WTC11 (cell line): ENCODE data around the gene TRNP1. TPM values are rescaled to one million over a fixed set of nuclear protein-coding genes. Genes with fewer than 3 reads are reported as not detected.
A peak's percentile ranks its signal among the peaks of the same experiment; 100 is the strongest.

Experiments used
- AFF4 ChIP-seq: sonication (generic); formaldehyde crosslinking; IDR thresholded peaks from 2 replicates; pipeline ENCODE4 v1.8.1; 2023; ENCODE audit warnings: mild to moderate bottlenecking, missing genetic modification reagents, borderline replicate concordance
- AR ChIP-seq: fragments of 250-450 bp; sonication (Bioruptor Pico); IDR thresholded peaks from 2 replicates; pipeline ENCODE4 v1.9.0; 2021; ENCODE audit warnings: mild to moderate bottlenecking
- ATF1 ChIP-seq: sonication (generic); formaldehyde crosslinking; IDR thresholded peaks from 2 replicates; pipeline ENCODE4 v1.8.1; 2023; ENCODE audit warnings: mild to moderate bottlenecking, moderate library complexity, missing genetic modification reagents
- CREB1 ChIP-seq: sonication (generic); formaldehyde crosslinking; IDR thresholded peaks from 2 replicates; pipeline ENCODE4 v1.8.0; 2023; ENCODE audit warnings: mild to moderate bottlenecking, missing genetic modification reagents
- ETV6 ChIP-seq: sonication (generic); formaldehyde crosslinking; IDR thresholded peaks from 2 replicates; pipeline ENCODE4 v1.8.1; 2022; ENCODE audit warnings: mild to moderate bottlenecking, missing genetic modification reagents
- FOXK1 ChIP-seq: sonication (generic); formaldehyde crosslinking; IDR thresholded peaks from 2 replicates; pipeline ENCODE4 v1.8.0; 2022; ENCODE audit warnings: mild to moderate bottlenecking, moderate library complexity, missing genetic modification reagents
- FOXP1 ChIP-seq: sonication (generic); formaldehyde crosslinking; IDR thresholded peaks from 2 replicates; pipeline ENCODE4 v1.8.0; 2022; ENCODE audit warnings: missing genetic modification reagents, mild to moderate bottlenecking, moderate library complexity, borderline replicate concordance
- HMGA2 ChIP-seq: fragments of 250-450 bp; sonication (Bioruptor Pico); IDR thresholded peaks from 2 replicates; pipeline ENCODE4 v1.4.0; 2021; ENCODE audit warnings: mild to moderate bottlenecking, moderate library complexity
- IRF2 ChIP-seq: sonication (generic); formaldehyde crosslinking; IDR thresholded peaks from 2 replicates; pipeline ENCODE4 v1.8.0; 2022; ENCODE audit warnings: low read depth, missing genetic modification reagents, borderline replicate concordance
- JAZF1 ChIP-seq: fragments of 250-450 bp; sonication (Bioruptor Pico); IDR thresholded peaks from 2 replicates; pipeline ENCODE4 v1.9.0; 2021; ENCODE audit warnings: moderate library complexity, mild to moderate bottlenecking, inconsistent platforms
- MAX ChIP-seq: sonication (generic); formaldehyde crosslinking; IDR thresholded peaks from 2 replicates; pipeline ENCODE4 v1.8.0; 2022; ENCODE audit warnings: mild to moderate bottlenecking, missing genetic modification reagents
- MXD4 ChIP-seq: fragments of 250-450 bp; sonication (Bioruptor Pico); IDR thresholded peaks from 2 replicates; pipeline ENCODE4 v1.8.0; 2021; ENCODE audit warnings: mild to moderate bottlenecking, moderate library complexity, borderline replicate concordance
- NFYB ChIP-seq: sonication (generic); formaldehyde crosslinking; conservative IDR thresholded peaks from 2 replicates; pipeline ENCODE4 v1.8.0; 2022; ENCODE audit warnings: low read depth, missing genetic modification reagents
- RELA ChIP-seq: sonication (generic); formaldehyde crosslinking; IDR thresholded peaks from 2 replicates; pipeline ENCODE4 v1.8.1; 2022; ENCODE audit warnings: missing genetic modification reagents, mild to moderate bottlenecking, borderline replicate concordance
- SMAD4 ChIP-seq: sonication (generic); formaldehyde crosslinking; IDR thresholded peaks from 2 replicates; pipeline ENCODE4 v1.8.0; 2022; ENCODE audit warnings: mild to moderate bottlenecking, missing genetic modification reagents
- SP1 ChIP-seq: sonication (generic); formaldehyde crosslinking; conservative IDR thresholded peaks from 2 replicates; pipeline ENCODE4 v1.8.1; 2022; ENCODE audit warnings: missing genetic modification reagents
- STAT6 ChIP-seq: sonication (generic); formaldehyde crosslinking; conservative IDR thresholded peaks from 2 replicates; pipeline ENCODE4 v1.8.1; 2023; ENCODE audit warnings: mild to moderate bottlenecking, low read depth, missing genetic modification reagents, moderate library complexity
- ZBTB21 ChIP-seq: sonication (generic); formaldehyde crosslinking; IDR thresholded peaks from 2 replicates; pipeline ENCODE4 v1.8.1; 2023; ENCODE audit warnings: mild to moderate bottlenecking, missing genetic modification reagents, borderline replicate concordance
- ZNF121 ChIP-seq: sonication (generic); formaldehyde crosslinking; IDR thresholded peaks from 2 replicates; pipeline ENCODE4 v1.8.0; 2023; ENCODE audit warnings: missing genetic modification reagents
- ZNF232 ChIP-seq: sonication (generic); formaldehyde crosslinking; IDR thresholded peaks from 2 replicates; pipeline ENCODE4 v1.8.0; 2022; ENCODE audit warnings: mild to moderate bottlenecking, missing genetic modification reagents
- ZNF263 ChIP-seq: sonication (generic); formaldehyde crosslinking; IDR thresholded peaks from 2 replicates; pipeline ENCODE4 v1.8.1; 2022; ENCODE audit warnings: low read depth, mild to moderate bottlenecking, moderate library complexity, missing genetic modification reagents
- total RNA-seq: library from RNA; stranded (reverse); gene quantifications from 3 replicates; pipeline ENCODE4 v1.2.3, GENCODE V29; 2021
- TF ChIP-seq, protein P1 (sequence below): sonication (generic); formaldehyde crosslinking; IDR thresholded peaks from 2 replicates; pipeline ENCODE4 v1.8.1; 2022; ENCODE audit warnings: mild to moderate bottlenecking, moderate library complexity, missing genetic modification reagents
- TF ChIP-seq, protein P2 (sequence below): sonication (generic); formaldehyde crosslinking; IDR thresholded peaks from 2 replicates; pipeline ENCODE4 v1.8.0; 2022; ENCODE audit warnings: mild to moderate bottlenecking, missing genetic modification reagents
- TF ChIP-seq, protein P3 (sequence below): sonication (generic); formaldehyde crosslinking; IDR thresholded peaks from 2 replicates; pipeline ENCODE4 v1.8.0; 2023; ENCODE audit warnings: missing genetic modification reagents

The TRNP1 gene
- total RNA-seq, 1 experiment from 2014 or later: 37.6 TPM

GRCh38 chr1:26993237-26994019, at the start of gene TRNP1 (continued):
- peak; percentile 89 for TF ChIP-seq ZNF121 (CRISPR knock-in tag)
- no peak for TF ChIP-seq MXD4 (CRISPR knock-in tag)
- TF ChIP-seq, protein P1, sequence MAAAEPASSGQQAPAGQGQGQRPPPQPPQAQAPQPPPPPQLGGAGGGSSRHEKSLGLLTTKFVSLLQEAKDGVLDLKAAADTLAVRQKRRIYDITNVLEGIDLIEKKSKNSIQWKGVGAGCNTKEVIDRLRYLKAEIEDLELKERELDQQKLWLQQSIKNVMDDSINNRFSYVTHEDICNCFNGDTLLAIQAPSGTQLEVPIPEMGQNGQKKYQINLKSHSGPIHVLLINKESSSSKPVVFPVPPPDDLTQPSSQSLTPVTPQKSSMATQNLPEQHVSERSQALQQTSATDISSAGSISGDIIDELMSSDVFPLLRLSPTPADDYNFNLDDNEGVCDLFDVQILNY (CRISPR knock-in tag): no peak
- 0 out of 2 replicates have a peak, but pooled peaks have one; percentile 30 for TF ChIP-seq FOXP1
- TF ChIP-seq ETV6: 0 out of 2 replicates have a peak, but pooled peaks have one; percentile 43
- TF ChIP-seq IRF2 (CRISPR knock-in tag): no peak
- peak; percentile 77 for TF ChIP-seq FOXK1 (CRISPR knock-in tag)
- TF ChIP-seq HMGA2 (CRISPR knock-in tag): no peak
- no peak for TF ChIP-seq AFF4 (CRISPR knock-in tag)
- TF ChIP-seq CREB1 (CRISPR knock-in tag): no peak
- TF ChIP-seq JAZF1 (CRISPR knock-in tag): no peak
- TF ChIP-seq SP1: peak; percentile 89
- TF ChIP-seq ZNF232 (CRISPR knock-in tag): peak; percentile 65; the same call in 1 of the 2 replicates
- TF ChIP-seq, protein P2, sequence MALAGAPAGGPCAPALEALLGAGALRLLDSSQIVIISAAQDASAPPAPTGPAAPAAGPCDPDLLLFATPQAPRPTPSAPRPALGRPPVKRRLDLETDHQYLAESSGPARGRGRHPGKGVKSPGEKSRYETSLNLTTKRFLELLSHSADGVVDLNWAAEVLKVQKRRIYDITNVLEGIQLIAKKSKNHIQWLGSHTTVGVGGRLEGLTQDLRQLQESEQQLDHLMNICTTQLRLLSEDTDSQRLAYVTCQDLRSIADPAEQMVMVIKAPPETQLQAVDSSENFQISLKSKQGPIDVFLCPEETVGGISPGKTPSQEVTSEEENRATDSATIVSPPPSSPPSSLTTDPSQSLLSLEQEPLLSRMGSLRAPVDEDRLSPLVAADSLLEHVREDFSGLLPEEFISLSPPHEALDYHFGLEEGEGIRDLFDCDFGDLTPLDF (CRISPR knock-in tag): peak; percentile 22; the same call in 1 of the 2 replicates
- no peak for TF ChIP-seq ATF1 (CRISPR knock-in tag)
- no peak for TF ChIP-seq SMAD4
- TF ChIP-seq ZNF263 (CRISPR knock-in tag): no peak
- peak; percentile 88 for TF ChIP-seq AR (CRISPR knock-in tag)
- TF ChIP-seq STAT6 (CRISPR knock-in tag): 0 out of 2 replicates have a peak, but pooled peaks have one; percentile 51
- no peak for TF ChIP-seq RELA (CRISPR knock-in tag)
- TF ChIP-seq MAX (CRISPR knock-in tag): peak; percentile 57
- peak; percentile 84 for TF ChIP-seq ZBTB21 (CRISPR knock-in tag)
- TF ChIP-seq NFYB (CRISPR knock-in tag): peak; percentile 54; the same call in 1 of the 2 replicates
- TF ChIP-seq, protein P3, sequence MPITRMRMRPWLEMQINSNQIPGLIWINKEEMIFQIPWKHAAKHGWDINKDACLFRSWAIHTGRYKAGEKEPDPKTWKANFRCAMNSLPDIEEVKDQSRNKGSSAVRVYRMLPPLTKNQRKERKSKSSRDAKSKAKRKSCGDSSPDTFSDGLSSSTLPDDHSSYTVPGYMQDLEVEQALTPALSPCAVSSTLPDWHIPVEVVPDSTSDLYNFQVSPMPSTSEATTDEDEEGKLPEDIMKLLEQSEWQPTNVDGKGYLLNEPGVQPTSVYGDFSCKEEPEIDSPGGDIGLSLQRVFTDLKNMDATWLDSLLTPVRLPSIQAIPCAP (CRISPR knock-in tag): no peak
